MG63 (cell line): ENCODE results near the gene UBA3. TPM values are rescaled to one million over a fixed set of nuclear protein-coding genes. Genes with fewer than 3 reads are reported as not detected.

Experiments
- DNase-seq: peaks from one replicate; pipeline ENCODE4 v3.0.0-alpha.2; 2020
- H3K27me3 ChIP-seq: fragments of 250-450 bp; sonication (Bioruptor Pico); 2 replicates; pipeline ENCODE4 v1.5.1; 2020; ENCODE audit warnings: mild to moderate bottlenecking, moderate library complexity
- H3K36me3 ChIP-seq: fragments of 250-450 bp; sonication (Bioruptor Pico); 2 replicates; pipeline ENCODE4 v1.5.1; 2020; ENCODE audit warnings: mild to moderate bottlenecking, moderate library complexity
- H3K4me3 ChIP-seq: fragments of 250-450 bp; sonication (Bioruptor Pico); 2 replicates; pipeline ENCODE4 v1.5.1; 2020; ENCODE audit warnings: mild to moderate bottlenecking, moderate library complexity
- H3K9me3 ChIP-seq: fragments of 250-450 bp; sonication (Bioruptor Pico); 2 replicates; pipeline ENCODE4 v1.5.1; 2020; ENCODE audit warnings: mild to moderate bottlenecking, moderate library complexity
- total RNA-seq: library from RNA; depleted of rRNA; stranded (reverse); fragments of >200 nt; shearing (Covaris generic); gene quantifications from 2 replicates; pipeline ENCODE4 v1.2.3, GENCODE V29; 2014; ENCODE audit warnings: low replicate concordance; rRNA removed

The UBA3 gene
- 47.2 and 47.4 TPM in 2 replicates for total RNA-seq

GRCh38 chr3:69080233-69080920, at the start of gene UBA3:
UBA3 (minus strand) TSS chr3:69080365; CDS start chr3:69080353, 12 bp downstream.
- no peaks in the 10 kb centered on the region for H3K27me3 ChIP-seq
- H3K36me3 ChIP-seq, result peaks cover 3% of the 10 kb centered on the region; the same call in 1 of the 2 replicates
- DNase-seq, result peak; percentile 82
- H3K9me3 ChIP-seq, result no peaks in the 10 kb centered on the region
- peak within 1 kb of the TSS; percentile 60 for H3K4me3 ChIP-seq

- Histone ChIP-seq H3K9me3 (no peaks in the 10 kb centered on the region), H3K4me3 (no peak overlapping the region), H3K36me3 (no peaks in the 10 kb centered on the region), H3K27me3 (no peaks in the 10 kb centered on the region)
- DNase-seq, result no peak
These were observed 49.4 kb upstream of the UBA3 start for GRCh38 chr3:69129531-69129930.

GRCh38 chr3:69128509-69128908, 48.3 kb upstream of the UBA3 start:
- H3K4me3 ChIP-seq, result no peak overlapping the region
- H3K27me3 ChIP-seq, result no peaks in the 10 kb centered on the region
- H3K36me3 ChIP-seq, result no peaks in the 10 kb centered on the region
- no peak for DNase-seq
- no peaks in the 10 kb centered on the region for H3K9me3 ChIP-seq

- Histone ChIP-seq H3K4me3 (no peak overlapping the region), H3K9me3 (no peaks in the 10 kb centered on the region), H3K36me3 (no peaks in the 10 kb centered on the region), H3K27me3 (no peaks in the 10 kb centered on the region)
- no peak for DNase-seq
These were observed 46.8 kb upstream of the UBA3 start for GRCh38 chr3:69126999-69127398.

- DNase-seq, result no peak
- Histone ChIP-seq H3K9me3 (no peaks in the 10 kb centered on the region), H3K27me3 (no peaks in the 10 kb centered on the region)
These were observed 46.1 kb upstream of the UBA3 start for GRCh38 chr3:69126216-69126615.

GRCh38 chr3:69122403-69122802, 42.2 kb upstream of the UBA3 start, which contains the start of gene LMOD3:
LMOD3 (minus strand) TSS chr3:69122595; CDS start chr3:69122386, 209 bp downstream.
- Histone ChIP-seq H3K9me3 (no peaks in the 10 kb centered on the region), H3K36me3 (no peaks in the 10 kb centered on the region), H3K4me3 (no peak within 1 kb of the TSS), H3K27me3 (no peaks in the 10 kb centered on the region)
- no peak for DNase-seq

More at GRCh38 chr3:69126216-69126615, 46.1 kb upstream of the UBA3 start:
- H3K4me3 ChIP-seq, result no peak overlapping the region
- H3K36me3 ChIP-seq, result no peaks in the 10 kb centered on the region

GRCh38 chr3:69121950-69122349, 41.8 kb upstream of the UBA3 start:
- H3K9me3 ChIP-seq, result no peaks in the 10 kb centered on the region
- H3K4me3 ChIP-seq, result no peak overlapping the region
- DNase-seq, result no peak
- no peaks in the 10 kb centered on the region for H3K27me3 ChIP-seq
- no peaks in the 10 kb centered on the region for H3K36me3 ChIP-seq

- no peaks in the 10 kb centered on the region for H3K36me3 ChIP-seq
- H3K27me3 ChIP-seq, result no peaks in the 10 kb centered on the region
- no peak overlapping the region for H3K4me3 ChIP-seq
- DNase-seq, result no peak
- no peaks in the 10 kb centered on the region for H3K9me3 ChIP-seq
These were observed 41.3 kb upstream of the UBA3 start for GRCh38 chr3:69121513-69121912.

GRCh38 chr3:69120879-69121464, 40.8 kb upstream of the UBA3 start:
- no peaks in the 10 kb centered on the region for H3K36me3 ChIP-seq
- H3K27me3 ChIP-seq, result no peaks in the 10 kb centered on the region
- H3K4me3 ChIP-seq, result no peak overlapping the region
- no peaks in the 10 kb centered on the region for H3K9me3 ChIP-seq
- peak; percentile 33 for DNase-seq

- Histone ChIP-seq H3K9me3 (no peaks in the 10 kb centered on the region), H3K4me3 (no peak overlapping the region), H3K36me3 (no peaks in the 10 kb centered on the region), H3K27me3 (no peaks in the 10 kb centered on the region)
- no peak for DNase-seq
These were observed 39.5 kb upstream of the UBA3 start for GRCh38 chr3:69119681-69120080.

GRCh38 chr3:69119138-69119537, 39.0 kb upstream of the UBA3 start:
- no peak for DNase-seq
- H3K36me3 ChIP-seq, result no peaks in the 10 kb centered on the region
- H3K4me3 ChIP-seq, result no peak overlapping the region
- H3K9me3 ChIP-seq, result no peaks in the 10 kb centered on the region
- H3K27me3 ChIP-seq, result no peaks in the 10 kb centered on the region

- Histone ChIP-seq H3K4me3 (no peak overlapping the region), H3K36me3 (no peaks in the 10 kb centered on the region), H3K9me3 (no peaks in the 10 kb centered on the region), H3K27me3 (no peaks in the 10 kb centered on the region)
- no peak for DNase-seq
These were observed 38.4 kb upstream of the UBA3 start for GRCh38 chr3:69118555-69118954.

- no peak for DNase-seq
- Histone ChIP-seq H3K4me3 (no peak overlapping the region), H3K36me3 (no peaks in the 10 kb centered on the region), H3K27me3 (no peaks in the 10 kb centered on the region), H3K9me3 (no peaks in the 10 kb centered on the region)
These were observed 36.7 kb upstream of the UBA3 start for GRCh38 chr3:69116897-69117296.

GRCh38 chr3:69116162-69116561, 36.0 kb upstream of the UBA3 start:
- Histone ChIP-seq H3K9me3 (no peaks in the 10 kb centered on the region), H3K27me3 (no peaks in the 10 kb centered on the region), H3K36me3 (no peaks in the 10 kb centered on the region), H3K4me3 (no peak overlapping the region)
- no peak for DNase-seq

- Histone ChIP-seq H3K9me3 (no peaks in the 10 kb centered on the region), H3K36me3 (no peaks in the 10 kb centered on the region), H3K27me3 (no peaks in the 10 kb centered on the region), H3K4me3 (no peak overlapping the region)
- DNase-seq, result no peak
These were observed 35.6 kb upstream of the UBA3 start for GRCh38 chr3:69115731-69116130.

- peak; percentile 27 for DNase-seq
- no peaks in the 10 kb centered on the region for H3K27me3 ChIP-seq
- no peaks in the 10 kb centered on the region for H3K36me3 ChIP-seq
- H3K9me3 ChIP-seq, result no peaks in the 10 kb centered on the region
- H3K4me3 ChIP-seq, result no peak overlapping the region
These were observed 33.4 kb upstream of the UBA3 start for GRCh38 chr3:69113536-69113935.

GRCh38 chr3:69110941-69111546, 30.9 kb upstream of the UBA3 start:
- H3K36me3 ChIP-seq, result no peaks in the 10 kb centered on the region; the same call in 1 of the 2 replicates
- DNase-seq, result no peak
- H3K27me3 ChIP-seq, result no peaks in the 10 kb centered on the region
- no peak overlapping the region for H3K4me3 ChIP-seq
- no peaks in the 10 kb centered on the region for H3K9me3 ChIP-seq

- no peaks in the 10 kb centered on the region for H3K9me3 ChIP-seq
- no peaks in the 10 kb centered on the region for H3K27me3 ChIP-seq
- peaks cover 7% of the 10 kb centered on the region for H3K36me3 ChIP-seq
- no peak overlapping the region for H3K4me3 ChIP-seq
- no peak for DNase-seq
These were observed 28.6 kb upstream of the UBA3 start for GRCh38 chr3:69108811-69109210.
